HG03025 (cell line): Measurements from ENCODE around the gene UBN2.
"Not testable (repeated sequence)": the region's sequence is repeated elsewhere in the genome, so short reads cannot be mapped to it uniquely, and the experiment has no call there.

Source experiments
- ATAC-seq: cut with Tn5 transposase; IDR thresholded peaks from one replicate; pipeline ENCODE4 v1.9.1; 2021; ENCODE audit warnings: mild to moderate bottlenecking, moderate library complexity; ENCODE audit not compliant: unreplicated experiment, low FRiP score

Gene UBN2

GRCh38 chr7:139293534-139293933 is 62.5 kb downstream of the UBN2 start:
- no peak for ATAC-seq

DNA sequence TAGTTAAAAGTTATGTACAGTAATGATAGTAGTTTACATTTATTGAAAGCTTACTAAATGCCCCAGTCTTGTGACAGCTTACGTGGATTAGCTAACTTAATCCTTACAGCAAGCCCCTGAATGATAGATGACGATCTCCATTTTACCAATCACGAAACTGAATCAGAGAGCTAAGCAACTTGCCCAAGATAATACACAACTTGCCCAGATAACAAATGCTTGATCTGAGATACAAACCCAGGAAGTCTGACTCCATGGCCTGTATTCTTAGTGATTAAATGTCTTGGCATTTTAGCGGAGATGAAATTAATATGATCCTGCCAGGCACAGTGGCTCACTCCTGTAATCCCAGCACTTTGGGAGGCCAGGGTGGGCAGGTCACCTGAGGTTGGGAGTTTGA is 63.2 kb downstream of the UBN2 start:
- no peak for ATAC-seq

DNA sequence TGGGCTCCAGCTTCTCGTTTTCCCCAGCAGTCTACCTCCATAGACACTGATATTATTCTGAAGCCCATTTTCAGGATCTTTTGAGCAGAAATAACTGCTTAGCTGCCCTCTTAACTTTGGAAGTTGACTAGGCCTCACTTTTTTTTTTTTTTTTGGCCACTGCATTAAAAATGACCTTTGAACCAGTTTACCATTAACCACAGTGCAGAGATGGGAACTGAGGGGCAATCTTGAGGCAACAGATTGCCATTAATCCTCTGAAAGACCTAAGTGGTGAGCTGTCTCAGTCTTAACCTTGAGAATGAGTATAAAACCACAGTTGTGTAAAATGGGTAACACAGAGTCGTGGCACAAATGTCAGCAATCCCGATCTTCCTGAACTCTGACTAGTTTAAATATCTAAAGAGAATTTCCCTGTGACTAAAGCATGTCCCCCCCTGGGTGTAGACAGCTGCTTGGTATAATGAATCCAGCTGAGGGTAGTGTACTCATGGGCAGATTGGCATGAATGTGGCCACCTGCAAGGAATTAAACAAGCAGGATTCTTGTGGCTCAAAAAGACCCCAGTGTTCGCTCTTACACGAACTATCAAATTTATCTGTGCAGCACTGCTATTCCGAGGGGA is 64.0 kb downstream of the UBN2 start:
- no peak for ATAC-seq

- no peak for ATAC-seq
Measured at GRCh38 chr7:139297795-139298194, 66.8 kb downstream of the UBN2 start.

- ATAC-seq, result no peak
Measured at GRCh38 chr7:139299296-139299695, 68.3 kb downstream of the UBN2 start.

- no peak for ATAC-seq
Measured at GRCh38 chr7:139300390-139300789, 69.4 kb downstream of the UBN2 start.

GRCh38 chr7:139304517-139304916 is 73.5 kb downstream of the UBN2 start:
- no peak for ATAC-seq

DNA sequence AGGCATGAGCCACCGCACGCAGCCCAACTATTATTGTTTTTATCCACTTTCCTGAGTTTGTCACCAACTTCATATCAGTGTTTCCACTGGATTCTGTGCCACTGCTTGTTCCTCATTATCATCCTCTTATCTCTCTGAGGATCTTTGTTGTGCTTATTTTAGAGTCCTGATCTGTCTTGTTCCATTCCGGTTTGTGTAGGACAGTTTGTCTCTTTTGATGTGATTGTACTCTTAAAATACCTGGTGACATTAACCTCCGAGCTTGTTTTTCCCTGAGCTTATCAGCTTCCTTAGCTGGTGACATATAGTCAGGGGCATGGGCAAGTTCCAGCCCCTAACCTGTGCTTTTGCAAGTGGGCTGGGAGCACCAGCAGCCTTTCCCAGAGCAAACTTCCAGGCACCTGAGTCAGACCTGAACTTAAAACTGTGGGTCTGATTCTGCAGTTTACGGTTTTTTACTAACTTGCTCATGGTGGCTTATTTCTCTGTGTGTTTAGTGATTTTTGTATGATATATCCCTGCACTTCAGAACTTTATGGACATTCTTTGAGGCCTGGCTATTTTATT is 87.0 kb downstream of the UBN2 start:
- ATAC-seq, result no peak

DNA sequence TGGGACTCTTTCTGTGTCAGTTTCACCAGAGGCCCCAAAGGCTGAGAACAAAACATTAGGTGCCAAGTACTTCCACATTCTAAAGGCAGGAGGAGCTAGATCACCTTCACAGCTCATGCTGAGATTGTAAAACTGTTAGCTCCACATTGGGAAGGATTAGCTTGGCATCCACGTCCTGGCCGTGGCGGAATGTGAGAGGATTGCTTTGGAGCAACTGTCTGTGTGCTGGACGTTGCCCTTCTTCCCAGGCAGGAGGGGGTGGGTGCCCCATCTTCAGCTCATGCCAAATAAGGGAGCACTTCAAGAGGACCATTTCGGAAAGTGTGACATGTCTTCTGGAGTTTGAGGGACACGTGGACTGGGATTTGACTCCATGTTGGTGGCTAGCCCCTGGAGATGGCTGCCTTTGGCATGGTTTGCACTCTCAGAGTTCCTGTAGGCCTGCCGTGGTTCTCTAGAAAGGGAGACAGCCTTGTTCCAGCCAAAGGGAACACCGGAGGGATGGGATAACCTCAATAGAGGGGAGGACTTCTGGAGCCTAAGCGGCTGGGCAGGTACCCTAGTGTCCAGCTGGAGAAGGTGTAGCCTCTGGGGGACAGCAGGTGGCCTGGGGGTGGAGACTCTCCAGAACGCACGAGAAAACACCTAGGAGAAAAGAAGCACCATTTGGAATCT is 90.2 kb downstream of the UBN2 start:
- ATAC-seq, result no peak

- ATAC-seq, result not testable (repeated sequence)
Measured at GRCh38 chr7:139324709-139325108, 93.7 kb downstream of the UBN2 start.

- ATAC-seq, result no peak
Measured at GRCh38 chr7:139328375-139328774, 97.3 kb downstream of the UBN2 start.

DNA sequence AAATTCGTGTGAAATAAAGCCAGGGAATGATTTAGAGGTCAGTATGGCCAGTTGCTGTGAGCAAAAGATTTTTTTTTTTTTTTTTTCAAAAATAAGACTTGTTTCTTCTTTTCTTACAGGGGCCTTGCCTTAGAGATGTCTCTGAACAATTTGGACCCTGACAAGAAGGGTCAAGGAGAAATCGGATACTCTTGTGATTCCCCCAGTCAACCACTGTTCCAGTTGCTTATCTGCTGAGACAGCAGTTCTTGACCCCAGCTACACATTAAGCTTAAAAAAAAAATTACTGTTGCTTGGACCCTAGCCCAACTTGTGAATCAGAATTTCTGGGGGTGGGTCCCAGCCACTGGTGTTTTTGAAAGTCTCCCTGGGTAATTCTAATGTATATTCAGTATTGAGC is 98.1 kb downstream of the UBN2 start:
- ATAC-seq, result no peak

- ATAC-seq, result no peak
Measured at GRCh38 chr7:139330333-139331030, 99.4 kb downstream of the UBN2 start.

DNA sequence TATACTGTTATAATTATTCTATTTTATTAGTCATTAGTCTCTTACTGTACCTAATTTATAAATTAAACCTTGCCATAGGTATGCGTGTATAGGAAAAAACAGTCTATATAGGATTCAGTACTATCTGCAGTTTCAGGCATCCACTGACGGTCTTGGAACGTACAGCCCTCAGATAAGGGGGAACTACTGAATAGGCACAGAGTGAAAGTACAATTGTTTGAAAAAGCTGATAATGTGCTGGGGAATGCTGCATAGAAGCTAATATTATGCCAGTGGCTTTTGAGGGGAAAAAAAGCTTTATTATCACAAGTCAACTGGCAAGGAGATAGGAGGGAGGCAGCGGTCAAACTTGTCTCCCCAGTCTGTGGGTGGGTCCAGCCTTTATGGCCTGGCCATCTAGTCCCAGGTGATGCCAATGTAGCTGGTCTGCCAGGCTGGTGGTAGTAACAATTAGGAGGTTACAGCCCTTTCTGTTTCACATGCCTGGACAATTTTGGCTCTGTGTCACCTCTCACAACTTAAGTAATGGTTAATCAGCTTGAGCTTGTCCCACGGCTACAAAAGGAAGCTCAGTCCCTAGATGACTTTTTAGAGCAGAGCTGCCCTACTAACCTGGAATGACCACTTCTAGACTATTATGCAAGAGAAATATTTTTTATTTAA is 101.8 kb downstream of the UBN2 start:
- no peak for ATAC-seq

DNA sequence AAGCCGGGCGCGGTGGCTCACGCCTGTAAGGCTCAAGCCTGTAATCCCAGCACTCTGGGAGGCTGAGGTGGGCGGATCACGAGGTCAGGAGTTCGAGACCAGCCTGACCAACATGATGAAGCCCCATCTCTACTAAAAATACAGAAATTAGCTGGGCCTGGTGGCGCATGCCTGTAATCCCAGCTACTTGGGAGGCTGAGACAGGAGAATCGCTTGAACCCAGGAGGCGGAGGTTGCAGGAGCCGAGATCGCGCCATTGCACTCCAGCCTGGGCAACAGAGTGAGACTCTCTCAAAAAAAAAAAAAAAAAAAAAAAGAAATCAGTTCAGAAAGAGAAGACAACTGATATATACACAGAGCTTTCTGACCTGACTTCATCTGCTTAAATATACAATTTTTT is 102.4 kb downstream of the UBN2 start:
- not testable (repeated sequence) for ATAC-seq

DNA sequence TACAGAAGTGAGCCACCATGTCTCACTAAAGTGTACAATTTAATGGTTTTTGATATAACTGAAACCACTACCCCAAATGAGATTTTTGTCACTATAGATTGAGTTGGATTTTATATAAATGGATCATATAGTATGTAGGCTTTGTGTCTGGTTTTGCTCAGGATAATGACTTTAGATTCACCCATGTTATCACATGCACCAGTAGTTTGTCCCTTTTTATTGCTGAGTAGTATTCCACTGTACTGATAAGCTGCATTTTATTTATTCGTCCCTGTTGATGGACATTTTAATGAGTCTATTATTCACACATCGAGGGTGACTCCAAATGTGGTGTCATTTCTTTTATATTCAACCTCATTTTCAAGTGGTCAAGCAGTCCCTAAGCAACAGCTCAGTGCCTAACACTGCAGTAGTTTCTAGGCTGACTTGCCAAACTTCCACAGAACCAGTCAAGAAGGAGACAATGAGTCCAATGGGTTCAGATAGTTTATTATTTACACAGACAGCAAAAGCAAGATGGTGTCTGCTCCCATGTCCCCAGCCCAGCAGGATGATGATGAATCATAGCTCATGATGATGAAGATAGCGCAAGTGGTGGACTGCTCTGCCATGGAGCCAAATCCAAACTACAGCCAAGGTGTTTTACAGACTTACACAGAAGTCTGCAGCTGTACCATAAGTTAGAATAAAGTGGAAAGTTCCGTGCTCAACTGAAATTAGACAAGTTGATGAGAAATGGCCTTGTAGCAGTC is 103.5 kb downstream of the UBN2 start:
- ATAC-seq, result no peak

DNA sequence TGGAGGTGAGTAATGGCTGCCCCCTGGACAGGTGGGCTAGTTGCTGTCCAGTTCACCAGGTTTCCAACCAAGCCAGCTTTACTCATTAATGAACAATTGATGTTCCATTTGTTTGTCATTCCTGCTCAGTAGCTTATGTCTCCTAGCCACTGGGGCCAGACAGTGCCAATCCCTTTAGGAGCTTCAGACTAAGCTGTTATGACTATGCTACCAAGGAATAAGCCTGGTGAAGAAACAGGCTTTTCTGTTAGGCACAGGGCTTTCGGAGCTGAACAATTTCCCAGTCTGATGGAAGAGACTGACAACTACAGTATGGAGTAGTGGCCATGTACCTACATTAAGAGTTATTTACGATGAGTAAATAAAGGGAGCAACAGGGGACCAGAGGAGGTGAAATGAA is 108.0 kb downstream of the UBN2 start:
- no peak for ATAC-seq

DNA sequence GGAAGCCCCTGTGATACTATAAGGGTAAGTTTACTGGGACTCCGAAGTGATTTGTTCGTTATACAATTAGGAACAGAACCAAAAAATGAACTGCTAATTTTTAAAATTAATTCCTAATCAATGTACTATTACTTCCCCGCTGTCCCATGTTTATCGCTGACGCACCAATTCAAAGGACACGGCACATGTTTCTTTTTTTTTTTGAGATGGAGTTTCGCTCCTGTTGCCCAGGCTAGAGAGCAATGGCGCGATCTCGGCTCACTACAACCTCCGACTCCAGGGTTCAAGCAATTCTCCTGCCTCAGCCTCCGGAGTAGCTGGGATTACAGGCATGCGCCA is 108.6 kb downstream of the UBN2 start:
- ATAC-seq, result no peak

DNA sequence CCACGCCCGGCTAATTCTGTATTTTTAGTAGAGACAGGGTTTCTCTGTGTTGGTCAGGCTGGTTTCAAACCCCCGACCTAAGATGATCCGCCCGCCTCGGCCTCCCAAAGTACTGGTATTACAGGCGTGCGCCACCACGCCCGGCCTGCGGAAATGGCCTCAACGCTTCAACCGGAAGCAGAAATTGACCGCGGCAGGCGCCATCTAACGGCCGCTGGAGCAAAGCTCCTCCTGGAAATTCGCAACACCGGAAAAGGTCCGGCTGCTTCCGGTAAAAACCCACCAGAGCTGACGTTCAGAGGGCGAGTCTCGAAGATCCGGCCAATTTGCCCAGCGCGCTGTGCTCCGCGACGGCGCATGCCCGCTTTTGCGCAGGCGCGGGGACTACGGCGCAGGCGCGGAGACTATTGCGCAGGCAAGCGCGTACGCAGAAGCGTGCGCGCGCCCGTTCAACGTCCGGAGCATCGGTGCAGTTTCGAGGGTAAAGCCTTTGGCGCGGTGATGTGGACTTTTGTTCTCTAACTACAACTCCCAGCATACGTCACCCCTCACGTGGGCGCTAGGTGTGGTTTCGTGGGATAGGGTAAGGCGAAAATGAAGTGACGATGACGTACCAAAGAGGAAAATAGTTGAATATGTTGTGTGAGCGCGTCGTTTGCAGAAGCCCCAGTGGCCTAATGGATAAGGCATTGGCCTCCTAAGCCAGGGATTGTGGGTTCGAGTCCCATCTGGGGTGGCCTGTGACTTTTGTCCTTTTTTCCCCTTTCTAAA is 109.2 kb downstream of the UBN2 start:
- peak; percentile 83 for ATAC-seq

DNA sequence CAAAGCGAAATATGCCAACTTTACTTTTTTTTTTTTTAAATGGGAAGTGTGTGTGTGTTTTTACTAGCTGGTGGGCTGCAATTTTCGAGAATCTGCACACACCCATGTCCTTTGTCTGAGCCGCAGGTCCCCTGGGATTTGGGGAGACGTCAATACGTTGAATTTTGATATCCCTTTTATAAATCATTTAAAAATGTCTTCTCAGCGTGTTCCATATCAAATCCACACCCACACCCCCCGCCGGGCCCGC is 109.7 kb downstream of the UBN2 start:
- no peak for ATAC-seq
